ENCODE data around the gene TXNDC8.
"Not testable (repeated sequence)": the region's sequence is repeated elsewhere in the genome, so short reads cannot be mapped to it uniquely, and the experiment has no call there.

The TXNDC8 gene

DNA sequence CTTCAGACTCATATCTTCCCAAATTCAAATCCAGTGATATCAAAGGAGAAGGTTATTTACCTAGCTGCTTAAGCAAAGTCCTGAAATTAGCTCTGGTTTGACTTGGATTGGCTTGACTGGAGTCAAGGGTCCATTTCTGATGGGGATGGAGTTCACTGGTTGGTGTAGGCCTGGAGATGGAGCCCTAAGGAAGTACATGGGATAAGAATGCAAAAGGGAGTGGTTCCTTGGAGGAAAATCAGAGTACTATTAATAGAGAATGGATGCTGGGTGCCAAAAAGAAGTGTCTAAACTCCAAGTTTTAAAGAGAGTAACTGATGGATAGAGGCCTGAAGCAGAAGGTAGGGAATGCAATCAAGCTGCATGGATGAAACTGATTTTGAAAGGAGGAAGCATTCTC, 13.8 kb downstream of the TXNDC8 start:
- no peak for DNase-seq

DNA sequence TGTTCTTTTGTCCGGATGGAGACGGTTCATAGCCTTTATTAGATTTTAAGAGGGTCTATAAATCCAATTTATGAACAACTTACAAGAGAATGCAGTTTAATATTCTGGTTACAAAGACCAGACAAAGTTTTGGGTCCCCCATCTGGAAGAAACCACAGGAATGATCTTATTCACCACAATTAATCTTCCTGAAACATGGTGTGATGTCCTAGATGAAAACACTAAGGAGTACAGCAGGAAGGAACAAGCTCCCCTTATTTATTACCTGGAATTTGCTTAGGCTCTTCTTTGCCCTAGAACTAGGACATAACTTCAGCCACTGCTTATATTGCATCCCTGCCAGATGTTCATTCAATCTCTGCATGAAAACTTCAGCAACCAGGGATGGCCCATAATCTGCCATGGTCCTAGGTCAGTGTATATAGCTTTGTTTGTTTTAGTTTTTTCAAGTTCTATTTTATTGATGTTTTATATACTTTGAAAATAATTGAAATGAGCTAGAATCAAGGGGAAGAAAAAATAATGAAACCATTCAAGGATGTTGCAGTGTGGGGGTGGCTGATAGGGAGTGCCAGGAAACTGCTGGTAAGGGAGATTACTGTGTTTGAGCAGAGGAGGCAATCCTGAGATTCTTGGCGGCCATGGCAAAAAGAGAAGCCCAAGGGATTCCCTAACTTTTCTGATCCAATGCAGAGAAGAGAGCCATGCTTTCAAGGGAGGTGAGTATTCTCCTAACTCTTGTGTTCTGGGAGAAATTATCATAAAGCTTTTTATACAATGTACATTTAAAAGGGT, 16.8 kb downstream of the TXNDC8 start:
- DNase-seq = no peak

DNA sequence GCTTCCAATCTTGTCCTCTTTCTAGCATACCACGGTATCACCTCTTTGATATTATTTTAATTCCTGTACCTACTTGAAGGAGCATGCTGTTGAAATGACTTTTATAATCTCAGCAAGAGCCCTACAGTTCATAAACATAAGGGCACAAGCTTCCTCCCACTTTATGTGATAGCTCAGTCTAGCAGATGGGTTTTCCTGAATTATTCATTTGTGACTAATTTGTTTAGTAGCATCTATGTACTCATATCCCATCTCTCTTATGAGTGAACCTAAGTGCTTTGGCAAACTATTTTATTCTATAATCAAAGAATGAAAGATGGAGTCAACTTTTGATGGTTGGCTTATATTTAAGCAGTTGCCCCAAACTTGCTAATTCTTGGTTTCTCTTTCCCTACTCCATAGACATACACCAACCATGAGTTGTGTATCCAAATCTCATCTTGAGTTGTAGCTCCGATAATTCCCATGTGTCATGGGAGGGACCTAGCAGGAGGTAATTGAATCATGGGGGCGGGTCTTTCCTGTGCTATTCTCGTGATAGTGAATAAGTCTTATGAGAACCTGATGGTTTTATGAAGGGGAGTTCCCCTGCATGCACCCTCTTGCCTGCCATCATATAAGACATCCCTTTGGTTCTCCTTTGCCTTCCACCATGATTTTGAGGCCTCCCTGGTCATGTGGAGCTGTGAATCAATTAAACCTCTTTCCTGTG, 17.7 kb downstream of the TXNDC8 start:
- DNase-seq = no peak

DNA sequence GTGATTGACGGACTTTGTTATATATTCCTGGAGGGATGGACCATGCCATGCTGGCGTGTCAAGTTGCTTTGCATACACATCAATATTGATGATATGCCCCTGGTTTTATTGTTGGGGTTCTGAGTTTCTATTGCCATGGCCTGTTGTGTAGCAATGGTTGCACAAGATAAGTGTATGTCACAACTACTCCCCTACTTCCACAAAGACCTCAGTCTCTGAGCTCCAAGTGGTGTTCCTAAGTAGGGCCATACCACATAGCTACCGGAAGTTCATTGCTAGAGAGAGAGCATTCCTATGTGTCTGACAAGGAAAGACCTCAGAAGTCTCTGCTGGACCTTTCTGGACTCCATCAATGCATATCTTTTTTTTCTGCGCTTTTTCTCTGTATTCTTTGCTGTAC, 19.8 kb downstream of the TXNDC8 start:
- no peak for DNase-seq

DNA sequence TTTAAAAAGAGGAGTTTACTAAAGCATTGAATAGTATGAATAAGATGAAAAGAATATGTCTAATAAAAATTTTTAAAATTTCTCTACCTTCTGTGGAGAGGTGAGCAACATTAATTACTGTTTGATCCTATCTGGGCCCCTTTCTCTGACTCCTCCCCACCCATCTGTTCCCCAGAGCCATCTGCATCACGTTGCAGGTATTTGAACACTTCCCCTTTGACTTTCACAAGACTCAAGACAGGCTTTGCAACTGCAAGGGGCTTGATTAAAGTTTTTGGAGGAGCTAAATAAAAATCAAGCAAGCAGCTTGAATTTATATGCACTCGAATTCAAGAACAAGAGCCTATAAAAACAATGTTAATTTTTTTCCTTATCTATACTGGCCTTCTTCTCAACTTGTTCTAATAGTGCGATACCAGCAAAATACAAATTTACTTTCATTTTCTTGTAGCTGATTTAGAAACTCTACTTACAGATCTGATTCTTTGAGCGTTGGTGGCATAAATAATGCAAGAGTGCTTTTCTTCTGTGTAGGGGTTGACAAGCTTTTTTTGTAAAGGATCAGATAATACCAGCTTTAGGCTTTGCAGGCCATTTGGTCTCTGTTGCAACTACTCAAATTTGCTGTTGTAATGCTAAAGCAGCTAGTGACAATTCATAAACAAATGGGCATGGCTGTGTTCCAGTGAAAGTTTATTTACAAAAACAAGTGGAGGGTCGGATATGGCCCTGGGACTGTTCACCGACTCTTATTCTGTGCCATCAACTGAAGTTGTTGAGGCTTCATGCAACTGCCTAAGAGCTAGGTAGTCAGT, 21.2 kb downstream of the TXNDC8 start:
- no peak for DNase-seq

DNA sequence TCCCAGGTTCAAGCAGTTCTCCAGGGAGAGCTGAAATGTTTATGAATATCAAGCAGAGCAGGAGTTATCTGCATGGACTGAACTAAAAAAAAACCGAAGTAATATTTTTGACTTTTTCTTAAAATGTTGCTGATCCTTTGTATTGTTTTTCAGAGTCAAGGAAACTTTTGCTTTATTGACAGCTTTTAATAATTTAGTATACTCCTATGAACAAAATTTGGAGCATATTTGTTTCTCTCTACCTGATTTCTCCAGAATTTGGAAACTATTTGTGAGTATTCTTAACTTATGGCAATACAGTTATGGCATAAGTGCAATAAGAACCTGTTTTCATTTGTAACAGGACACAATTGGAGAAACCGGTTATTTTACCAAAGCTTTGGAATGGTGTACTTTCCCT, 25.7 kb downstream of the TXNDC8 start:
- DNase-seq = not testable (repeated sequence)

DNA sequence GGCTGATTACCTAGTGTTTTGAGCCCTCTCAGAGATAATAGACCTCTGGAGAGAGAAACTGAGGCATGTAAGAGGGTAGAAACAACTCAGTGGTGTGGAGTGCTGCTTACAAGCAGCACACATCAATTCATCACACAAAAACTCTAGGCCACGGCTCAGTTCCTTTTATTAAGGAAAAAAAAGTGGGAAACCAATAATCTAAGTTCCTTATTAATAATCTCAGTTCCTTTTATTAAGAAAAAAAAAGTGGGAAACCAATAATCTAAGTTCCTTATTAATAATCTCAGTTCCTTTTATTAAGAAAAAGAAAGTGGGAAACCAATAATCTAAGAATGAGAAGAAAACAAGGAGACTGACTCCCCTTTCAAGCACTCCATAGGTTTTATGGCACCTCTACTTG, 28.0 kb downstream of the TXNDC8 start:
- no peak for DNase-seq

DNA sequence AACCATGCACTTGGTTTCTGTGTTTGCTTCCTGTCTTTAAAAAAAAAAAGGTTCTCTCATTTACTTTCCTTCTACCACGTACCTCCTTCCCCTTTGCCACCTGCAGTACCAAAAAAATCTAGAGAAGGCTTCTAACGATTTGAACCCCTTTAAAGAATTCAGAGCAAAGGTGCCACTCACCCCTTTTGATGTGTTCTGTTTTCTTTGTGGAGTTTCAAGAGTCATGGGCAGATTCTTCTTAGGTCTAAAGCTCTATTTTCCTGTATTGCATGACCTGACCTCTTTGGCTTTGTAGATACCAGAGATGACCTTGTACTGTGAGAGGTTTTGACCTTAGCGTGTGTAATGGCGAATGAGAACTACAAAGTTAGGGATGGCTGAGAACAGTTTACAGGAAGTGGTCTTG, 29.0 kb downstream of the TXNDC8 start:
- no peak for DNase-seq

DNA sequence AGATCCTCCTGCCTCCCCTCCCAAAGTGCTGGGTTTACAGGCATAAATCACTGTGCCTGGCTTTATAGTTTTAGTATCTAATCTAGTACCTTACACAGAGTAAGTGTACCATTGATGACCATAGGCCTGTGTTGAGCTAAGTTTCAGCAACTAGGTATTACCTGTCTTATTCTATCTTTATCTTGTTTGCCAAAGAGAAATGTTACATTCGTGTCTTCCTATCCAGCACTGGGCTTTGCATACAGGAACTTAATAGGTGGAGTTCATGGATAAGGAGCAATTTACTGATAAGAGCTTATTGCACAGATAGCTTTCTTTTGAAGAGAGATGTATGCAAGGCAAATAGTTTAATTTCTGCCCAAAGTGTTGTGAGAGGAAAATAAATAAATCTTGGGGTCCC, 30.5 kb downstream of the TXNDC8 start:
- DNase-seq = no peak

DNA sequence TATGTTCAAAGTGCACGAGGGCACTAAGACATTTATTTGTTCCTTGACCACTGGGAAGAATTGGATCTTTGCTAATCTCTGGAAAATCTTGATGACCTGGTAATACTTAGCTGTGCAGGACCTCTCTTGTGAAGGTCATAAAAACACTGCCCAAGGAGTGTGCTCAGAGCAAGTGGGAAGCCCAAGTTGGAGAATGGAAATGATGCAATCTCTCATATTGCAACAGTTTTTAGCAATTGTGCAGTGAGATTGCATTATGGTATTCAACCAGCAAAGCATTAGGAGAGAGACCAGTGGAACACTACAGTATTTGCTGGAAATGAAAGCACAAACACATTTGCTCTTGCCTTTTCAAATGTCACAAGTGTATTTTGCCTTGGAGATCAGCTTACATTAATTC, 34.5 kb downstream of the TXNDC8 start:
- no peak for DNase-seq

DNA sequence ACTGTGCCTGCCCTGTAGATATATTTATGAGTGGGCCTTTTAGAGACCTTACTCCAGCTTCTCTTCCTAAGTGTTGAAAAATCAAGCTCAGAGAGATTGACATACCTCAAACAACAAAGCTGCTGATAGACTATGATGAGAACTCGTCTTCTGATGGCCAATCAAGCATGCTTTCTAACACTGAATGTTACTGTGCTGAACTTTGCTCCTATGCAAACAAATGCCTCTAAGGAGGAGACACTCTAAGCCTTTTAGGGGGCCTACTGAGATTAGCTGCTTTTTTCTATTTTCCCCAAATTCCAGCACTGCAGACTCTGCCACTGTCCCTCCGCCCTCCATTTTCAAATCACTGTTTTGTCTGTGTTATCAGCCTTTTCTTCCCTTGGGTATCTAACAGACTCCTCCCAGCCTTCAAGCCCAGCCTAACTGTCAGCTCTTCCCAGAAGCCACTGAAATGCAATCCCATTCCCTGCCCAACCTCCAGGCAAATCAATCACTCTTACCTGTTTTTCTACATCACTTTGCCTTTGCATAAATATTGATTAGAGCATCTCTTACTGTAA, 39.5 kb downstream of the TXNDC8 start:
- DNase-seq = no peak

DNA sequence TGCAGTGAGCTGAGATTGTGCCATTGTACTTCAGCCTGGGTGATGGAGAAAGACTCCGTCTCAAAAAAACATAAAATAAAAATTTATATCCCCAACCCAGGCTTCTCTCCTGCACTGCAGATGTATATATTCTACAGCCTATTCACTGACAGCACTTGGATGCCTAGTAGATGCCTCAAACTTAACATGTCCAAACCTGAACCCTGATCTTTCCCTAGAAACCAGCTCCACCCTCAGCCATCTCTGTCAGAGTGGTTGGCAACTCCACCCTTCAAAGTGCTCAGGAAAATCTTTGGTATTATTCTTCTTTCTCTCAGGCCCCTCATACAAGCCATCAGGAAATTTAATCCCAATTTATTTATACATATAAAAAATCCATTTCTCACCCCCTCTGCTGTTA, 44.4 kb downstream of the TXNDC8 start:
- no peak for DNase-seq

DNA sequence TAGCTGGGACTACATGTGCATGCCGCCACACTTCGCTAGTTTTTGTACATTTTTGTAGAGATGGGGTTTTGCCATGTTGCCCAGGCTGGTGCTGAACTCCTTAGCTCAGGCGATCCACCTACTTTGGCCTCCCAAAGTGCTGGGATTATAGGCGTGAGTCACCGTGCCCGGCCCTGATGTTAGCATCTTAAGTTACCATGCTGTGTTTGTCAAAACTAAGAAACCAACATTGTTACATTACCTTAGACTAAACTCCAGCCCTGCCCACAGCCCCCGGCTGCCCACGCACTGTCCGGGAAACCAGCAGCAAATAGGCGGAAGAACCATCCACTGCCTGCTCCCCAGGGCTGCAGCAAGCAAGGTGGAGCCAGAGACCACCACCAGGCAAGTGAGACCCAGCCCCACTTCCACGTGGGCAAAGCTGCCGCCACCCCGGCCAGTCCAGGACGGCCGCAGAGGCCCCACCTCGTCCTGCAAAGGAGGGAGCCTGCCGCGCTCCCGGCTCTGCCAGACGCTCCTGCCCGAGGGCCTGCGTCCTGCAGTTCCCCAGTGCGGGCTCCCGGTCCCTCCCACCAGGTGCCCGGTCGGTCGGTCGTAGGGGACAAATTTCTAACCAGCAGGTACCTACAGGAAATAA, 45.6 kb downstream of the TXNDC8 start:
- DNase-seq = no peak

DNA sequence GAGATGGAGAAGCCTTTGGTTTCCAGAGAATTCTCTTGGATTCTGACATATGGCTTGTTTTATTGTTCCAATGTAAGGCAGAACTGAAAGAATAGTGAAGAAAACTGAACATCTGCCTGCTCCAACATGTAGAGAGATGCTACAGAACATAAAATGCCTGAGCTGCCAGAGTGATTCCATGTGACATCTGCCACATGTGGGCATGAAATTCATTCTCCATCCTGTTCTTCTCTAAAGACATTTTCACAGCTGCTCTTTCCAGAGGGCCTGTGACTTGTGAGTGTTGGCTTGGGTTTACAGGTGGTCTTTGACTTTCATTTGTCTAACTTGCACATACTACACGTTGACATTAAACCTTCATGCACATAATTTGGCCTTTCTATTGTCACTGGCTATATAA, 47.7 kb downstream of the TXNDC8 start:
- no peak for DNase-seq

DNA sequence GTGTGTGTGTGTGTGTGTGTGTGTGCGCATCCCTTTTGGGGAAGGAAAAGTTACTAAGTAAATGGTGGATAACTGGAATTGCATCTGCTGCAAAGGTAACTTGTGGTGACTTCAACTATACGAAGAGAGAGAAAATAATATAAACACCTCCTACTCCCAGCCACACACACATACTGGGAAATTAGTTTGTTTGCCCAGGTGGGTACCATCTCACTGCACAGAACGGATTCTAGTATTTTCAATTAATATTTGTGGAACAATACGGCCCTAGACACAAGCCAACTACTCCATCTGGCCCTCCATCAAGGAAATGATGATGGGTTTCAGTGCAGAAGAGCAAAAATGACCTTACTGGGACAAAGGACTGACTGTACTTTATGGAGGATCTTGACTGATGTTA, 49.2 kb downstream of the TXNDC8 start:
- no peak for DNase-seq

DNA sequence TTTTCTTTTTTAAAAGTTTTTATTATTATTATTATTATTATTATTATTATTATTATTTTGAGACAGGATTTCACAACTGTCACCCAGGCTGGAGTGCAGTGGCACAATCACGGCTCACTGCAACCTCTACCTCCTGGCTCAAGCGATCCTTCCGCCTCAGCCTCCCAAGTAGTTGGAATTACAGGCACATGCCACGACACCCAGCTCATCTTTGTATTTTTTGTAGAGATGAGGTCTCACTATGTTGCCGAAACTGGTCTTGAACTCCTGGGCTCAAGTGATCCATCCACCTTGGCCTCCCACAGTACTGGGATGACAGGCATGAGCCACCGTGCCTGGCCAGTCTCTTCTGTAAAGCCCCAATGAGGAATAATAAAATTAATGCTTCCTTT, 50.4 kb downstream of the TXNDC8 start:
- DNase-seq = no peak

DNA sequence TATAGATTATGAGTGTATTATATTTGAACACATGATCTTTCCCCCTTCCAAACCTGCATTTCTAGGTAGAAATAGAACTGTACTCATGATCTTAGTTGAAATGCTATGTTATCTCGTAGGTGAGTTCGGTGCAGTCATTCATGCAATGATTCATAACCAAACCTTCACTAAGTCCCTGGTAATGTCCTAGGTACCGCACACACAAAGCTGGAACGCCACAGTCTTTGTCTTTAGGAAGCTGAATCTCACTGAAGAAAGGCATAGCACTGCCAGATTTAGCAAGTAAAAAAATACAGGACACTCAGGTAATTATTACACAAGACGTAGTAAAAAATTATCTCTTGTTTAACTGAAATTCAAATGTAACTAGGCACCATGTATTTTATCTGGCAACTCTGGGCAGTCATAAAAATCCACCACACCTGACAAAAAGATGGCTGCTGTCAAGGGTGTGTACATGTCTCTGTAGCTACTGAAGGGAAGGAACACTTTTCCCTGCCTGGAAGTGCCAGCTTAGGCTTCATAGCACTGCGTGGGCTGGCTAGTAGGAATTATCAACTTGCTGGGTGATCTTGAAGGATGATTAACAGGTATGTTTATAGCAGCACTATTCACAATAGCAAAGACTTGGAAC, 53.3 kb downstream of the TXNDC8 start:
- no peak for DNase-seq

DNA sequence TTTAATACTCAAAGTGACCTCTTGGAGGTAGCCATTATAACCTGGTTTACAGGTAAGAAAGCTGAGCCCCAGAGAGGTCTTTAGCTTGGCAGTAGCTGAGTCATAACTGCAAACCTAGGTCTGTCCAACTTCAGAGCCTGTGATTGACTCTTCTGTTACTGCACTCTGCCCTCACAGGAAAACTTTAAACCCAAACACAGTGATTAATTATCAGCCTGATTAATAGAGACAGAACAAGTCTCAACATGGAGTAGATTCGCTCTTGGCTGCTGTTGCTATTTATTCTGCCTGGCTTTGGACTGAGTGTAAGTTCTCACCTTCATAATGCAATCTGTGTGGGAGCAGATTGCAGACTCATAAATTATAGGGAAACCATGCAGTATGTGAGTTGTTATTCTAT, 53.9 kb downstream of the TXNDC8 start:
- no peak for DNase-seq

DNA sequence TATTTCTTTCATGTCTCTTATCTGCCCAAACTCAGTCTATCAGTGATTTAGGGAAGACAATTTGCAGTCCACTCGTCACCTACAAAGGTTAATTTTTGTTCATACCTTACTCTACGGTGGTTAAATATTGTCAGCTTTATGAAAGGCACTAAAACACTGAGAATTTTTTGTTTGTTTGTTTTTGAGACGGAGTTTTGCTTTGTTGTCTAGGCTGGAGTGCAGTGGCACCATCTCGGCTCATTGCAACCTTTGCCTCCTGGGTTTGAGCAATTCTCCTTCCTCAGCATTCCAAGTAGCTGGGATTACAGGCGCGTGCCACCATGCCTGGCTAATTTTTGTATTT, 55.0 kb downstream of the TXNDC8 start:
- no peak for DNase-seq

DNA sequence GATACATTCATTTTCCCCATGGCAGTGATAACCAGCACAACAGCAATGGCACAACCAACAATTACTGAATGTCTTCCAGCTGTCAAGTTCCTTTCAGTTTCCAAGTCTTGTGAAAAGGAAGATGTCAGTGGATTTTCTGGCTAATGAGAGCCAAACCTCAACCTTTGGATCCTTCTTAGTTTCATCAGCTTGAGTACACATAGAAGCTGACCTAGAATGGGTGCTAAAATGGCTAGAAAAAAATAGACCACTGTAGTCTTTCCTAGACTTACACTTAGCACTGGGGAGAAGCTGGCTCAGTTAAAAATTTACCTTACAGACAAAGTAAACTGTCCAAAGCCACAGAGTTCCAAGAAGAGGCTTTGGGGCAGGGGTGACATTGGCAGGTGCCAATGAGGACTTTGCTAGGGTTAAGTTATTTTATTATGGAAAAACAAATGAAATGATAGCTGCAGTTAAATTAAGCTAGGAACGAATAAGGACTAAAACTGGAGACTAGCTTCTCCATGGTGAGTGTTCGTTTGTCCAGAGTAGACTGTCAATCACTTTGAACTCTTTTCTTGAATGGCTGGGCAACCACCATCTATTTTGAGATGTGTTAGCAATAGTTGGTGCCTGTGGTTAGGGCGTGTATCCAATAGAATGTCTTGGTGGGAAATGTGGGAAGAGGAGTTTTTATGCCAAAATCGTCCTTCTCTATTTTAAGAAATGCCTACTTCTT, 55.5 kb downstream of the TXNDC8 start:
- DNase-seq = no peak

DNA sequence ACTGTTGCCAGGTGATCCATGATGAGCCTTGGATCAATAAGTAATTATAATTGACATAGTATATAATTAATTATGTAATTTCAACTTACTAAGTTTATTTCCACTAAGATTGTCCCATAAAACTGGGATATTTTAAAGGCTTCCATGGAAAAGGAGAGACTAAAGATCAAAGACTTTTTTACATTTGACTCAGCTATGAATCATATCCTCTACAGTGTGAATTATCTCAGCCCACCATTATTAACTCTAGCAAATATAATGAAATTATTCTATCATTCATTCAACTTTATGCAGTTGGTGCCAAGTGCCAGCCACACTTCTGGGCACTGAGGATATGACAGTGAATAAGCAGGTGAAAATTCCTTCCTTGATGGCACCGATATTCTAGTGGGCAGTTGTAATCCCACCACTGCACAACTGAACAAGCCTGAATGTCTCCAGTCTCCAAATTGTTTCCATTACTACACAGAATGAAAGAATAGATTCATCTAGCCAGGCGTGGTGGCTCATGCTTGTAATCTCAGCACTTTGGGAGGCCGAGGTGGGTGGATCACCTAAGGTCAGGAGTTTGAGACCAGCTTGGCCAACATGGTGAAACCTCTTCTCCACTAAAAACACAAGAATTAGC, 59.5 kb downstream of the TXNDC8 start:
- DNase-seq = no peak
